HCT116 (cell line): ENCODE data around the gene RFTN1. TPM values are rescaled to one million over a fixed set of nuclear protein-coding genes. Genes with fewer than 3 reads are reported as not detected.

Source experiments
- ATAC-seq: fragments of 200-7000 bp; cut with Tn5 transposase; 2 replicates; pipeline ENCODE4 v1.9.1; 2020; ENCODE audit warnings: mild to moderate bottlenecking, moderate library complexity
- BruUV-seq: library from RNA; stranded (reverse); fragments of 400-500 nt; replicated peaks from 2 replicates; lab custom pipeline; 2021; lab: Mats Ljungman, UMichigan
- CTCF ChIA-PET: fragments of 300-600 bp; sonication (Branson Sonifier 250); formaldehyde crosslinking; loops from one replicate; lab custom pipeline; 2021; ENCODE audit warnings: antibody characterized with exemption; lab: Charles Lee
- POLR2A ChIA-PET: fragments of 300-600, 350-600 bp; sonication (Branson Sonifier 250); formaldehyde crosslinking; loops from one replicate; lab custom pipeline; 2021; ENCODE audit warnings: antibody characterized with exemption; lab: Charles Lee
- RAD21 ChIA-PET, 2 experiments: fragments of 300-600 bp; sonication (Branson Sonifier 250); formaldehyde crosslinking; loops; one replicate each; lab custom pipeline; 2023; ENCODE audit warnings: low total read pairs in 2 of 2; ENCODE audit not compliant: uncharacterized antibody in 2 of 2, unreplicated experiment in 2 of 2, low non-redundant PET in 1 of 2; lab: Charles Lee
- DNase-seq: peaks from one replicate; pipeline ENCODE4 v3.0.0-alpha.2; 2010; ENCODE audit warnings: low read depth, low spot score
- H2AFZ ChIP-seq: fragments of 200-600 bp; shearing (Covaris generic), sonication (generic); 2 replicates; pipeline ENCODE4 v1.6.1; 2017; ENCODE audit warnings: low read depth, mixed run types, mixed read lengths, antibody characterized with exemption, low read length; ENCODE audit not compliant: poor library complexity, severe bottlenecking
- H3K27ac ChIP-seq: 2 replicates; pipeline ENCODE4 v1.5.1; 2012; ENCODE audit warnings: low read depth, low read length
- H3K27me3 ChIP-seq: fragments of 200-600 bp; sonication (generic); 2 replicates; pipeline ENCODE4 v1.6.1; 2016; ENCODE audit warnings: mixed run types, low read length, mixed read lengths; ENCODE audit not compliant: insufficient read depth
- H3K36me3 ChIP-seq, 2 experiments: fragments of 200-500 bp in 1 of 2; fragments of 200-600 bp in 1 of 2; sonication (Bioruptor generic) in 1 of 2; sonication (generic) in 1 of 2; 2 replicates each; pipeline versions ENCODE4 v1.5.1 to v1.6.1; 2014 to 2016; ENCODE audit warnings: low read length in 2 of 2, inconsistent platforms in 1 of 2, mixed read lengths in 1 of 2, mixed run types in 1 of 2; ENCODE audit not compliant: insufficient read depth in 2 of 2, control insufficient read depth in 1 of 2
- H3K4me1 ChIP-seq, 2 experiments: fragments of 200-600 bp in 1 of 2; sonication (generic) in 1 of 2; 2 replicates each; pipeline versions ENCODE4 v1.5.1 to v1.6.1; 2012 to 2017; ENCODE audit warnings: low read length in 2 of 2, inconsistent platforms in 1 of 2, mild to moderate bottlenecking in 1 of 2, mixed read lengths in 1 of 2, mixed run types in 1 of 2, moderate library complexity in 1 of 2; ENCODE audit not compliant: insufficient read depth in 2 of 2, control insufficient read depth in 1 of 2
- H3K4me2 ChIP-seq: fragments of 200-600 bp; sonication (generic); 2 replicates; pipeline ENCODE4 v1.6.1; 2017; ENCODE audit warnings: mixed run types, low read length, mixed read lengths
- H3K4me3 ChIP-seq, 2 experiments: fragments of 200-600 bp in 1 of 2; sonication (generic) in 1 of 2; replicated peaks in 1 of 2; 2 replicates each; pipeline ENCODE4 v1.5.1; 2011 to 2016; ENCODE audit warnings: low read length in 2 of 2, control low read depth in 1 of 2, low read depth in 1 of 2, mild to moderate bottlenecking in 1 of 2, mixed read lengths in 1 of 2, mixed run types in 1 of 2
- H3K79me2 ChIP-seq: fragments of 200-600 bp; sonication (generic); 2 replicates; pipeline ENCODE4 v1.6.1; 2017; ENCODE audit warnings: mild to moderate bottlenecking, mixed run types, low read length, moderate library complexity, mixed read lengths; ENCODE audit not compliant: insufficient read depth
- H3K9ac ChIP-seq: fragments of 200-600 bp; sonication (generic); 2 replicates; pipeline ENCODE4 v1.6.1; 2016; ENCODE audit warnings: low read length, mixed read lengths
- H3K9me2 ChIP-seq: fragments of 200-600 bp; sonication (generic), shearing (Covaris generic); 2 replicates; pipeline ENCODE4 v1.6.1; 2017; ENCODE audit warnings: mixed run types, mild to moderate bottlenecking, moderate library complexity; ENCODE audit not compliant: insufficient read depth
- H3K9me3 ChIP-seq, 2 experiments: fragments of 200-500 bp in 1 of 2; fragments of 200-600 bp in 1 of 2; sonication (Bioruptor generic) in 1 of 2; sonication (generic) in 1 of 2; 2 replicates each; pipeline ENCODE4 v1.6.1; 2014 to 2017; ENCODE audit warnings: low read length in 2 of 2, mixed read lengths in 2 of 2, inconsistent platforms in 1 of 2, low read depth in 1 of 2, mild to moderate bottlenecking in 1 of 2, mixed run types in 1 of 2, moderate library complexity in 1 of 2; ENCODE audit not compliant: control insufficient read depth in 1 of 2, insufficient read depth in 1 of 2
- H4K20me1 ChIP-seq: fragments of 200-600 bp; sonication (generic), shearing (Covaris generic); 2 replicates; pipeline ENCODE4 v1.6.1; 2017; ENCODE audit warnings: mixed run types, mild to moderate bottlenecking, moderate library complexity; ENCODE audit not compliant: insufficient read depth
- EGR1 ChIP-seq: IDR thresholded peaks from 2 replicates; pipeline ENCODE4 v1.6.1; 2012; ENCODE audit warnings: low read depth
- EZH2phosphoT487 ChIP-seq: fragments of 200-600 bp; IDR thresholded peaks from 2 replicates; pipeline ENCODE4 v1.6.1; 2018; ENCODE audit warnings: antibody characterized with exemption, borderline replicate concordance
- POLR2A ChIP-seq: IDR thresholded peaks from 2 replicates; pipeline ENCODE4 v1.7.0; 2011; ENCODE audit warnings: borderline replicate concordance; ENCODE audit not compliant: insufficient read depth, insufficient read length; ENCODE audit errors: extremely low read depth
- POLR2AphosphoS5 ChIP-seq: IDR thresholded peaks from 2 replicates; pipeline ENCODE4 v1.6.1; 2011; ENCODE audit warnings: mild to moderate bottlenecking, low read depth, low read length, moderate library complexity
- RAD21 ChIP-seq: IDR thresholded peaks from 2 replicates; pipeline ENCODE4 v1.6.1; 2012; ENCODE audit warnings: low read depth, mild to moderate bottlenecking
- SIN3A ChIP-seq: IDR thresholded peaks from 2 replicates; pipeline ENCODE4 v1.6.1; 2012; ENCODE audit warnings: low read depth
- SP1 ChIP-seq: IDR thresholded peaks from 2 replicates; pipeline ENCODE4 v1.6.1; 2012; ENCODE audit warnings: low read depth
- SRF ChIP-seq: IDR thresholded peaks from 2 replicates; pipeline ENCODE4 v1.6.1; 2012; ENCODE audit warnings: low read depth
- ZFX ChIP-seq: fragments of 450-650 bp; IDR thresholded peaks from 2 replicates; pipeline ENCODE4 v1.6.1; 2017
- ZNF274 ChIP-seq: fragments of 200-500 bp; sonication (Bioruptor generic); IDR thresholded peaks from 2 replicates; pipeline ENCODE4 v1.6.1; 2014; ENCODE audit warnings: mild to moderate bottlenecking, low read depth, low read length, inconsistent platforms
- intact Hi-C: fragments of 100-400 bp; cut with micrococcal nuclease; formaldehyde crosslinking; loops from 2 replicates; pipeline ENCODE4 v1.10.0; 2022
- total RNA-seq: library from RNA; stranded (reverse); gene quantifications from one replicate; pipeline ENCODE4 v1.2.1, GENCODE V29; 2021; ENCODE audit not compliant: unreplicated experiment
- TF ChIP-seq, protein P1 (sequence below): IDR thresholded peaks from 2 replicates; pipeline ENCODE4 v1.6.1; 2012
- TF ChIP-seq, protein P2 (sequence below), 3 experiments: fragments of 200-600 bp in 1 of 3; sonication (generic) in 1 of 3; IDR thresholded peaks in 2 of 3; conservative IDR thresholded peaks in 1 of 3; 2 replicates each; pipeline ENCODE4 v1.5.1; 2012 to 2017; ENCODE audit warnings: low read depth in 2 of 3, low read length in 2 of 3, antibody characterized with exemption in 1 of 3, borderline replicate concordance in 1 of 3, control low read depth in 1 of 3, mild to moderate bottlenecking in 1 of 3, mixed read lengths in 1 of 3, mixed run types in 1 of 3, moderate library complexity in 1 of 3; ENCODE audit not compliant: insufficient read depth in 1 of 3
- TF ChIP-seq, protein P3 (sequence below): IDR thresholded peaks from 2 replicates; pipeline ENCODE4 v1.6.1; 2012
- TF ChIP-seq, protein P4 (sequence below): IDR thresholded peaks from 2 replicates; pipeline ENCODE4 v1.6.1; 2011; ENCODE audit warnings: mild to moderate bottlenecking, low read length, moderate library complexity; ENCODE audit not compliant: insufficient replicate concordance; ENCODE audit errors: extremely low read depth

RFTN1 gene
- total RNA-seq, 1 experiment from 2014 or later = 3.9 TPM

DNA sequence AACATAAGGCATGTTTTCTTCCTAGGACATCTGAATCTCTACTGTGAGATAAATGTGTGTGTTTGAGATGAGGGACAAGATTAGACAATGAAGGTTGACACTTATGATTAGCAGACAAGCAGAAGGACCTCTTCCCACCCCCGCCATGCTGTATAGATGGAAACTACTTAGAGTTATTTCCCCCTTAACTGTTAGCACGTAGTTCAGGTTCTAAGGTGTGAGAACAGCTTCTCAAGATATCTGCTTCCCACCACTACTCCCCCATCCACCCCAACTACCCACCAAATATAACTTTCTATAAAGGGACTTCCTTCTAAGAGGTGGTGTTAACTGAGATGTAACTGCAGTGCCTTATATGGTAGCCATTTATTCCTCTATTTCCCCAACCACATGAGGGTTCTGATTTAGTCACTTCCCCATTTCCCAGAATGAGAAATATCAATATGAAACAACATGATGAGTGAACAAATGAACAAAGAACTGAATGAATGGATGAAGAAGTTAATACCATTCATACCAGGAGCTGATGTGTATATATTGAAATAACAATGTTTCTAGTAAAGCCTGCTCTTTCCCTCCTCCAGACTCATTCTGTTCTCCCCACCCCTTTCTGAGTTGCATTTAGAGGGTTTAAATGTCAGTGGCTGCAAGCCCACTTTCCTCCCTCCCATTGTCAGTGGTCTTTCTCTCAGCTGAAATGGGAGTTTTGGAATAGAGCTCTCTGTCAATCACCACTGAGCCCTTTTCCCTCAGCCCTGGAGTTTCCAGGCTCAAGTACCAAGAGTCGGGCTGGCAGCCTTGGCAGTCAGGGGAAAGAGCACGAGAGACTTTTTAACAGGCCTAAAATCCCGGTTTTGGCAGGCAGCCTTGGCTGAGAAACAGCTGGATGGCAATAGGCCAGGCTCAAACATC is 7.7 kb upstream of the RFTN1 start:
- Histone ChIP-seq H3K4me3 (no peak overlapping the region), H3K9ac (no peak overlapping the region), H3K27me3 (peaks cover 13% of the 10 kb centered on the region), H3K9me3 (no peaks in the 10 kb centered on the region), H3K27ac (no peak overlapping the region), H3K79me2 (no peaks in the 10 kb centered on the region), H3K36me3 (no peaks in the 10 kb centered on the region), H4K20me1 (no peaks in the 10 kb centered on the region), H3K9me2 (no peaks in the 10 kb centered on the region; the same call in 1 of the 2 replicates), H3K4me2 (no peak overlapping the region), H2AFZ (no peak overlapping the region), H3K4me1 (no peaks in the 10 kb centered on the region)
- BruUV-seq = no TSS peak
- DNase-seq = no peak
- ChIA-PET POLR2A (no interaction called here), RAD21 (no interaction called here), CTCF (no interaction called here)
- intact Hi-C loops = no loop called here
- TF ChIP-seq EZH2phosphoT487 (no peak), EGR1 (no peak), POLR2A (no peak), ZFX (no peak)
- no peak for ATAC-seq

DNA sequence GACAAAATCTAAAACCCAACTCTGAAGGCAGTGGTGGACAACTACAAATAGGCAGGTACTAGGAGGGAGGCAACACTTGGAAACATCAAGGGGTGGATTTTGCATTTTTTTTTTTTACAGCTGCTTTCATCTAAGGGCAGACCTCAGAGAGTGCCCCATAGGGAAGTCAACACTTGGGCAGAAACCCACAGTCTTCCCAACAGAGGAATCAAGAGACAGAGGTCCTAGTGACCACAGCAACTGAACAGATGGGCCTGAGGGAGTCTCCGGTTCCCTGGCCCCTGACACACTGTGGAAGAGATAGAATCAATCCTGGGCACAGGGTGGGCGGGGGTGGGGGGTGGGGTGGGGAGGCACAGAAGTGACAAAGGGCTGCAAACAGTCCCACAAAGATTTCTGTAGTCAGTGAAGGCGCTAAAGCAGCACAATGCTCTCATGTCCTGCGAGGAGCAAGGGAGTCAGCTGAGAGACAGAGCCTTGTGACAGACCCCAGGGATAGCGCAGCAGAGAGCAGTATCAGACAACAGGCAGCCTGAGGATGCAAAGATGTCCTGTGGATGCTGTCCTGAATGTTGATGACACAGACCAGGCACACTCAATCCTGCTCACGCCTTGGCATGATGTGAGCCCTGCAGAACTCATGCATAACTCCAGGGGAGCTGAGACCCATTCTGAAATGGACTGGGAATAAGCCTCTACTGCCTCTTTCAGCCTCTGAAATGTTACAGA is 6.9 kb upstream of the RFTN1 start:
- peaks cover 18% of the 10 kb centered on the region for H3K27me3 ChIP-seq
- TF ChIP-seq ZNF274 = no peak
- no peak for TF ChIP-seq POLR2AphosphoS5
- TF ChIP-seq, protein P1, sequence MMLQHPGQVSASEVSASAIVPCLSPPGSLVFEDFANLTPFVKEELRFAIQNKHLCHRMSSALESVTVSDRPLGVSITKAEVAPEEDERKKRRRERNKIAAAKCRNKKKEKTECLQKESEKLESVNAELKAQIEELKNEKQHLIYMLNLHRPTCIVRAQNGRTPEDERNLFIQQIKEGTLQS = no peak
- TF ChIP-seq, protein P2, sequence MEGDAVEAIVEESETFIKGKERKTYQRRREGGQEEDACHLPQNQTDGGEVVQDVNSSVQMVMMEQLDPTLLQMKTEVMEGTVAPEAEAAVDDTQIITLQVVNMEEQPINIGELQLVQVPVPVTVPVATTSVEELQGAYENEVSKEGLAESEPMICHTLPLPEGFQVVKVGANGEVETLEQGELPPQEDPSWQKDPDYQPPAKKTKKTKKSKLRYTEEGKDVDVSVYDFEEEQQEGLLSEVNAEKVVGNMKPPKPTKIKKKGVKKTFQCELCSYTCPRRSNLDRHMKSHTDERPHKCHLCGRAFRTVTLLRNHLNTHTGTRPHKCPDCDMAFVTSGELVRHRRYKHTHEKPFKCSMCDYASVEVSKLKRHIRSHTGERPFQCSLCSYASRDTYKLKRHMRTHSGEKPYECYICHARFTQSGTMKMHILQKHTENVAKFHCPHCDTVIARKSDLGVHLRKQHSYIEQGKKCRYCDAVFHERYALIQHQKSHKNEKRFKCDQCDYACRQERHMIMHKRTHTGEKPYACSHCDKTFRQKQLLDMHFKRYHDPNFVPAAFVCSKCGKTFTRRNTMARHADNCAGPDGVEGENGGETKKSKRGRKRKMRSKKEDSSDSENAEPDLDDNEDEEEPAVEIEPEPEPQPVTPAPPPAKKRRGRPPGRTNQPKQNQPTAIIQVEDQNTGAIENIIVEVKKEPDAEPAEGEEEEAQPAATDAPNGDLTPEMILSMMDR (IDR thresholded peaks at IDR 0.05 in 2 of 3, conservative IDR thresholded peaks at IDR 0.05 in 1 of 3; ENCODE audit: borderline replicate concordance in 1 of 3, insufficient read depth in 1 of 3, low read depth in 2 of 3, low read length in 2 of 3) = no peak
- no peak for TF ChIP-seq EZH2phosphoT487
- TF ChIP-seq RAD21 = no peak
- no peak for TF ChIP-seq SRF
- TF ChIP-seq, protein P3, sequence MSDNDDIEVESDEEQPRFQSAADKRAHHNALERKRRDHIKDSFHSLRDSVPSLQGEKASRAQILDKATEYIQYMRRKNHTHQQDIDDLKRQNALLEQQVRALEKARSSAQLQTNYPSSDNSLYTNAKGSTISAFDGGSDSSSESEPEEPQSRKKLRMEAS = no peak
- no peak for TF ChIP-seq SP1
- no peak for TF ChIP-seq SIN3A
- TF ChIP-seq, protein P4, sequence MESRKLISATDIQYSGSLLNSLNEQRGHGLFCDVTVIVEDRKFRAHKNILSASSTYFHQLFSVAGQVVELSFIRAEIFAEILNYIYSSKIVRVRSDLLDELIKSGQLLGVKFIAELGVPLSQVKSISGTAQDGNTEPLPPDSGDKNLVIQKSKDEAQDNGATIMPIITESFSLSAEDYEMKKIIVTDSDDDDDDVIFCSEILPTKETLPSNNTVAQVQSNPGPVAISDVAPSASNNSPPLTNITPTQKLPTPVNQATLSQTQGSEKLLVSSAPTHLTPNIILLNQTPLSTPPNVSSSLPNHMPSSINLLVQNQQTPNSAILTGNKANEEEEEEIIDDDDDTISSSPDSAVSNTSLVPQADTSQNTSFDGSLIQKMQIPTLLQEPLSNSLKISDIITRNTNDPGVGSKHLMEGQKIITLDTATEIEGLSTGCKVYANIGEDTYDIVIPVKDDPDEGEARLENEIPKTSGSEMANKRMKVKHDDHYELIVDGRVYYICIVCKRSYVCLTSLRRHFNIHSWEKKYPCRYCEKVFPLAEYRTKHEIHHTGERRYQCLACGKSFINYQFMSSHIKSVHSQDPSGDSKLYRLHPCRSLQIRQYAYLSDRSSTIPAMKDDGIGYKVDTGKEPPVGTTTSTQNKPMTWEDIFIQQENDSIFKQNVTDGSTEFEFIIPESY = no peak
- no peak for TF ChIP-seq EGR1

More for the DNA sequence above, 6.9 kb upstream of the RFTN1 start:
- RAD21 ChIA-PET = no interaction called here
- no peaks in the 10 kb centered on the region for H3K4me1 ChIP-seq
- H3K4me3 ChIP-seq = no peak overlapping the region
- H3K9ac ChIP-seq = no peak overlapping the region
- no peak overlapping the region for H2AFZ ChIP-seq
- POLR2A ChIA-PET = no interaction called here
- no peak overlapping the region for H3K4me2 ChIP-seq
- no peaks in the 10 kb centered on the region for H3K36me3 ChIP-seq
- no TSS peak for BruUV-seq
- no peak overlapping the region for H3K27ac ChIP-seq
- no peak for ATAC-seq
- H3K9me2 ChIP-seq = no peaks in the 10 kb centered on the region; the same call in 1 of the 2 replicates
- H3K9me3 ChIP-seq = no peaks in the 10 kb centered on the region
- no peaks in the 10 kb centered on the region for H3K79me2 ChIP-seq
- DNase-seq = no peak
- H4K20me1 ChIP-seq = no peaks in the 10 kb centered on the region
- CTCF ChIA-PET = no interaction called here
- intact Hi-C loops = no loop called here
